Astrocyte of the cerebellum (primary cell): Measurements from ENCODE around the gene CDYL2.

Experiments used
- DNase-seq: peaks from one replicate; pipeline ENCODE4 v3.0.0-alpha.2; 2011; ENCODE audit warnings: low read depth
- H3K4me3 ChIP-seq: 2 replicates; pipeline ENCODE4 v1.5.1; 2011; ENCODE audit warnings: mild to moderate bottlenecking, low read depth, low read length, moderate library complexity
- CTCF ChIP-seq: IDR thresholded peaks from 2 replicates; pipeline ENCODE4 v1.5.1; 2012; ENCODE audit warnings: low read length, low read depth, moderate library complexity, mild to moderate bottlenecking; ENCODE audit errors: missing control alignments
- in situ Hi-C: cut with HindIII; loops from 2 replicates; pipeline ENCODE4 v1.10.0; 2017; ENCODE audit warnings: low sequenced_read_pairs

Gene CDYL2

GRCh38 chr16:80691111-80691741, 113.2 kb downstream of the CDYL2 start:
- no peak for TF ChIP-seq CTCF
- no peak for DNase-seq
- H3K4me3 ChIP-seq, result no peak overlapping the region
- in situ Hi-C loops, result no loop called here

- no peak overlapping the region for H3K4me3 ChIP-seq
- TF ChIP-seq CTCF, result no peak
- in situ Hi-C loops, result no loop called here
- DNase-seq, result no peak
Measured at GRCh38 chr16:80689487-80689886, 114.9 kb downstream of the CDYL2 start.

GRCh38 chr16:80687606-80688005, 116.8 kb downstream of the CDYL2 start:
- in situ Hi-C loops, result no loop called here
- no peak for TF ChIP-seq CTCF
- no peak overlapping the region for H3K4me3 ChIP-seq
- DNase-seq, result no peak

DNA sequence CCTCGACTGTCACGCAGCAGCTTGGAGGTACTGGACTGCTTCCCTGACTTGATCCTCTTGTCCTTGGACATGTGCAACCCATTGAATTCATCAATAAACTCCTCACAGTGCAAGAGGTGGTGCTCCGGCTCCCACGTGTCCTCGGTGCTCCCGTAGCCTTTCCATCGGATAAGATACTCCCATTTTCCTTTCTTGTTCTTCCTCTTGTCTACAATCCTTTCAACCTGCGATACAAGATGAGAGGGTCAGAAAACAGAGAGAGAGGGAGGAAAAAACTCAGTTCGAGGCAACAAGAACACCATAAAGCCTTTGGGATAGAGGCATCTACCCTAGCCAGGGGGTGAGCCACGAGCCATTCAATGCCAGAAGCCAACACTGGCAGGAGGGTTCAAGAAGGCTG, 119.5 kb downstream of the CDYL2 start:
- TF ChIP-seq CTCF, result no peak
- in situ Hi-C loops, result no loop called here
- no peak for DNase-seq
- H3K4me3 ChIP-seq, result no peak overlapping the region

GRCh38 chr16:80684136-80684765, 120.1 kb downstream of the CDYL2 start:
- H3K4me3 ChIP-seq, result no peak overlapping the region
- in situ Hi-C loops, result no loop called here
- DNase-seq, result no peak
- TF ChIP-seq CTCF, result no peak

DNA sequence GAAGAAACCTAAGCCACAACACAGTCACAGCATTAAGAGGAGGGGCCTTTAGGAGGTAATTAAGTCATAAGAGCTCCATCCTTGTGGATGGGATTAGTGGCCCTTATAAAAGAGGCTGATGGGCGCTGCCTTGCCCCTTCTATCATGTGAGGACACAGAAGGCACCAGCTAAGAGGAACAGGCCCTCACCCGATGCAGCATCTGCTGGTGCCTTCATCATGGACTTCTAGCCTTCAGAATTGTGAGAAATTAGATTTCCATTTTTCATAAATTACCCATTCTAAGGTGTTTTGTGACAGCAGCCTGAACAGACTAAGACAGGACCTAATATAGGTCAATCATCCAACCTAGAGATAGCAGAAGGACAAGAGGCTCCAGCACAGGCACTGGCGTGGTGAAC, 120.8 kb downstream of the CDYL2 start:
- in situ Hi-C loops, result no loop called here

More for the DNA sequence above, 120.8 kb downstream of the CDYL2 start:
- no peak overlapping the region for H3K4me3 ChIP-seq
- DNase-seq, result no peak
- TF ChIP-seq CTCF, result no peak
